PC-3 (cell line): ENCODE data around the gene MAP2K1. TPM values are rescaled to one million over a fixed set of nuclear protein-coding genes. Genes with fewer than 3 reads are reported as not detected.

Source experiments
- ATAC-seq: fragments of 200-7000 bp; cut with Tn5 transposase; 2 replicates; pipeline ENCODE4 v1.9.1; 2020; ENCODE audit warnings: mild to moderate bottlenecking, moderate library complexity
- BruUV-seq: library from RNA; stranded (reverse); fragments of 400-500 nt; replicated peaks from 2 replicates; lab custom pipeline; 2021; lab: Mats Ljungman, UMichigan
- CTCF ChIA-PET: fragments of 300-600 bp; sonication (Branson Sonifier 250); formaldehyde crosslinking; loops from one replicate; lab custom pipeline; 2022; ENCODE audit warnings: antibody characterized with exemption; lab: Charles Lee
- POLR2A ChIA-PET: fragments of 300-600 bp; sonication (Branson Sonifier 250); formaldehyde crosslinking; loops from one replicate; lab custom pipeline; 2022; ENCODE audit warnings: antibody characterized with exemption; ENCODE audit not compliant: unreplicated experiment; lab: Charles Lee
- DNase-seq: peaks from one replicate; pipeline ENCODE4 v3.0.0-alpha.2; 2015
- H2AFZ ChIP-seq: fragments of 300-600 bp; sonication (generic); 2 replicates; pipeline ENCODE4 v1.6.0; 2016; ENCODE audit warnings: antibody characterized with exemption, low read length
- H3F3A ChIP-seq: fragments of 300-600 bp; sonication (generic); one replicate; pipeline ENCODE4 v1.6.0; 2017; ENCODE audit warnings: antibody characterized with exemption, low read length, control low read depth, mild to moderate bottlenecking; ENCODE audit not compliant: unreplicated experiment
- H3K27ac ChIP-seq: fragments of 300-600 bp; sonication (generic); 2 replicates; pipeline ENCODE4 v1.5.1; 2016; ENCODE audit warnings: mild to moderate bottlenecking, low read length
- H3K27me3 ChIP-seq: fragments of 300-600 bp; sonication (generic); 2 replicates; pipeline ENCODE4 v1.6.1; 2016; ENCODE audit warnings: low read length, mixed read lengths
- H3K36me3 ChIP-seq: fragments of 300-600 bp; sonication (generic); 2 replicates; pipeline ENCODE4 v1.6.1; 2016; ENCODE audit warnings: low read depth, mixed run types, low read length, mixed read lengths
- H3K4me1 ChIP-seq: fragments of 300-600 bp; sonication (generic); 2 replicates; pipeline ENCODE4 v1.5.1; 2016; ENCODE audit warnings: low read length; ENCODE audit not compliant: insufficient read depth
- H3K4me2 ChIP-seq: fragments of 300-600 bp; sonication (generic); 2 replicates; pipeline ENCODE4 v1.6.0; 2016; ENCODE audit warnings: low read length
- H3K4me3 ChIP-seq: fragments of 300-600 bp; sonication (generic); 2 replicates; pipeline ENCODE4 v1.5.1; 2016; ENCODE audit warnings: mild to moderate bottlenecking, low read length, mixed read lengths
- H3K79me2 ChIP-seq: fragments of 300-600 bp; sonication (generic); 2 replicates; pipeline ENCODE4 v1.6.1; 2017; ENCODE audit warnings: low read length, mixed read lengths
- H3K9ac ChIP-seq: fragments of 300-600 bp; sonication (generic); 2 replicates; pipeline ENCODE4 v1.6.0; 2016; ENCODE audit warnings: mild to moderate bottlenecking, low read length
- H3K9me2 ChIP-seq: fragments of 300-600 bp; sonication (generic); replicated peaks from 2 replicates; pipeline ENCODE4 v1.6.1; 2016; ENCODE audit warnings: mixed run types, low read length, mixed read lengths
- H3K9me3 ChIP-seq: fragments of 300-600 bp; sonication (generic); 2 replicates; pipeline ENCODE4 v1.6.1; 2016; ENCODE audit warnings: low read length, mixed read lengths
- H4K20me1 ChIP-seq: fragments of 300-600 bp; sonication (generic); 2 replicates; pipeline ENCODE4 v1.6.1; 2016; ENCODE audit warnings: low read length, mixed read lengths
- CTCF ChIP-seq: fragments of 300-600 bp; sonication (generic); conservative IDR thresholded peaks from 2 replicates; pipeline ENCODE4 v1.5.1; 2017; ENCODE audit warnings: antibody characterized with exemption, low read depth, mild to moderate bottlenecking, low read length
- EZH2 ChIP-seq: fragments of 300-600 bp; sonication (generic); IDR thresholded peaks from one replicate; pipeline ENCODE4 v1.6.1; 2017; ENCODE audit warnings: antibody characterized with exemption, mild to moderate bottlenecking, low read length; ENCODE audit not compliant: unreplicated experiment
- EZH2phosphoT487 ChIP-seq: fragments of 300-600 bp; sonication (generic); IDR thresholded peaks from 2 replicates; pipeline ENCODE4 v1.6.1; 2018; ENCODE audit warnings: mild to moderate bottlenecking, antibody characterized with exemption, low read length, borderline replicate concordance
- intact Hi-C: fragments of 100-400 bp; cut with micrococcal nuclease; formaldehyde crosslinking; loops from 2 replicates; pipeline ENCODE4 v1.9.0; 2023
- total RNA-seq: library from RNA; depleted of rRNA; stranded (reverse); fragments of >200 nt; gene quantifications from 2 replicates; pipeline ENCODE4 v1.2.3, GENCODE V29; 2014

MAP2K1 gene
- total RNA-seq, 1 experiment from 2014 or later, result 35.5 TPM

- no peaks in the 10 kb centered on the region for H3K9me3 ChIP-seq
- H3K79me2 ChIP-seq, result peaks cover 96% of the 10 kb centered on the region
- no peak for TF ChIP-seq EZH2phosphoT487
- no peak for TF ChIP-seq CTCF
- no peak for TF ChIP-seq EZH2
- H3K4me1 ChIP-seq, result no peaks in the 10 kb centered on the region; the same call in 1 of the 2 replicates
- H3K9me2 ChIP-seq, result no peaks in the 10 kb centered on the region
- ChIA-PET POLR2A (no interaction called here), CTCF (no interaction called here)
- H3K36me3 ChIP-seq, result peaks cover 9% of the 10 kb centered on the region; the same call in 1 of the 2 replicates
- DNase-seq (no peak), ATAC-seq (no peak)
- BruUV-seq, result no TSS peak
- H3K4me3 ChIP-seq, result no peak overlapping the region
- no peaks in the 10 kb centered on the region for H3F3A ChIP-seq
- no peak overlapping the region for H3K27ac ChIP-seq
- H3K9ac ChIP-seq, result no peak overlapping the region
- H3K4me2 ChIP-seq, result no peak overlapping the region
- no peak overlapping the region for H2AFZ ChIP-seq
- intact Hi-C loops, result no loop called here
- peaks cover 4% of the 10 kb centered on the region; the same call in 1 of the 2 replicates for H4K20me1 ChIP-seq
- no peaks in the 10 kb centered on the region for H3K27me3 ChIP-seq
Measured at GRCh38 chr15:66415360-66415759, 28.6 kb downstream of the MAP2K1 start.

GRCh38 chr15:66417736-66418135 is 31.0 kb downstream of the MAP2K1 start:
- no peaks in the 10 kb centered on the region for H3K4me1 ChIP-seq
- no TSS peak for BruUV-seq
- CTCF ChIA-PET, result no interaction called here
- H4K20me1 ChIP-seq, result 0 out of 2 replicates have a peak, but pooled peaks cover 6% of the 10 kb centered on the region
- H3K4me2 ChIP-seq, result no peak overlapping the region
- 0 out of 2 replicates have a peak, but pooled peaks cover 5% of the 10 kb centered on the region for H3K36me3 ChIP-seq
- H3K27me3 ChIP-seq, result no peaks in the 10 kb centered on the region
- H3K9me2 ChIP-seq, result no peaks in the 10 kb centered on the region
- no peak overlapping the region for H3K4me3 ChIP-seq
- intact Hi-C loops, result no loop called here
- ATAC-seq (no peak), DNase-seq (no peak)
- H3K9me3 ChIP-seq, result no peaks in the 10 kb centered on the region
- POLR2A ChIA-PET, result no interaction called here
- peaks cover 91% of the 10 kb centered on the region for H3K79me2 ChIP-seq
- TF ChIP-seq CTCF (no peak), EZH2 (no peak), EZH2phosphoT487 (no peak)
- no peak overlapping the region for H3K9ac ChIP-seq
- H3K27ac ChIP-seq, result no peak overlapping the region
- no peak overlapping the region for H2AFZ ChIP-seq
- no peaks in the 10 kb centered on the region for H3F3A ChIP-seq

GRCh38 chr15:66419471-66419870 is 32.8 kb downstream of the MAP2K1 start:
- 0 out of 2 replicates have a peak, but pooled peaks cover 6% of the 10 kb centered on the region for H4K20me1 ChIP-seq
- peaks cover 90% of the 10 kb centered on the region for H3K79me2 ChIP-seq

More at GRCh38 chr15:66419471-66419870, 32.8 kb downstream of the MAP2K1 start:
- CTCF ChIA-PET, result no interaction called here
- DNase-seq (no peak), ATAC-seq (no peak)
- H3K27ac ChIP-seq, result no peak overlapping the region
- H3K4me1 ChIP-seq, result no peaks in the 10 kb centered on the region
- TF ChIP-seq EZH2 (no peak), CTCF (no peak), EZH2phosphoT487 (no peak)
- 0 out of 2 replicates have a peak, but pooled peaks cover 1% of the 10 kb centered on the region for H3K36me3 ChIP-seq
- no peaks in the 10 kb centered on the region for H3K9me3 ChIP-seq
- no peak overlapping the region for H3K9ac ChIP-seq
- H3K9me2 ChIP-seq, result no peaks in the 10 kb centered on the region
- no peaks in the 10 kb centered on the region for H3F3A ChIP-seq
- no peaks in the 10 kb centered on the region for H3K27me3 ChIP-seq
- no peak overlapping the region for H3K4me2 ChIP-seq
- no peak overlapping the region for H2AFZ ChIP-seq
- H3K4me3 ChIP-seq, result no peak overlapping the region
- intact Hi-C loops, result no loop called here
- BruUV-seq, result no TSS peak
- POLR2A ChIA-PET, result no interaction called here
